ENCODE measurements around the gene CNTNAP2. TPM values are rescaled to one million over a fixed set of nuclear protein-coding genes. Genes with fewer than 3 reads are reported as not detected.

The CNTNAP2 gene
- total and polyA plus RNA-seq, 2 of the 8 experiments (the other 6 are each of a cell fraction or from before 2014, with no cell fraction given), result 27.9 to 71.0 TPM

GRCh38 chr7:146830686-146831085 is 714.1 kb downstream of the CNTNAP2 start:
- peaks cover 0 to 3% (median under 1%) of the 10 kb centered on the region in 4 experiments; a peak in 3 of 7 replicates for H3K4me1 ChIP-seq (replicated peaks in 1 of 4; ENCODE audit: control insufficient read depth in 3 of 4, insufficient read depth in 4 of 4, low read length in 3 of 4)
- no peak overlapping the region for H3K4ac ChIP-seq (replicated peaks; ENCODE audit: insufficient read length, low read depth, low read length)
- H2AFZ ChIP-seq (ENCODE audit: low read length), result no peak overlapping the region
- H3K4me3 ChIP-seq (ENCODE audit: extremely low read depth in 1 of 4, insufficient read depth in 2 of 4, low read depth in 3 of 4, low read length in 4 of 4), result no peak overlapping the region
- FAIRE-seq (no peak), DNase-seq (ENCODE audit: low read depth in 1 of 2, low spot score in 2 of 2) (no peak)
- H4K20me1 ChIP-seq (replicated peaks in 1 of 2; ENCODE audit: control insufficient read depth in 1 of 2, insufficient read depth in 2 of 2, low read length in 2 of 2), result no peaks in the 10 kb centered on the region
- H3K18ac ChIP-seq (ENCODE audit: extremely low read depth, low read length), result no peak overlapping the region
- WGBS, 2 experiments (ENCODE audit: extremely low coverage in 1 of 2, insufficient coverage in 1 of 2, insufficient read length in 1 of 2, insufficient replicate concordance in 2 of 2, low coverage in 1 of 2, low lambda C conversion rate in 2 of 2, missing lambda C conversion rate in 1 of 2), result 94% methylated on average over 3 of the region's 3 CpGs; no CpG with 5 or more reads in 1 of the 2 experiments
- H4K5ac ChIP-seq (ENCODE audit: insufficient read length, low read depth, low read length), result no peak overlapping the region
- no peaks in the 10 kb centered on the region for H3K79me1 ChIP-seq (ENCODE audit: low read depth, low read length)
- H4K91ac ChIP-seq (replicated peaks; ENCODE audit: insufficient read length, low read length), result no peak overlapping the region
- H3K79me2 ChIP-seq (ENCODE audit: control insufficient read depth in 1 of 2, insufficient read depth in 2 of 2, low read length in 2 of 2), result no peaks in the 10 kb centered on the region
- no peak overlapping the region for H3K56ac ChIP-seq (replicated peaks; ENCODE audit: insufficient read length, low read depth, low read length)
- H3K27ac ChIP-seq (ENCODE audit: low read depth, low read length), result no peak overlapping the region
- H2BK120ac ChIP-seq (replicated peaks; ENCODE audit: low read depth, low read length), result no peak overlapping the region
- ChIA-PET CTCF (ENCODE audit: partially characterized antibody) (interaction anchor here (0.6 kb wide), 1 partner anchor 137 kb away, joined by 5 read pairs; no protein-coding TSS in a partner anchor), POLR2A (ENCODE audit: partially characterized antibody) (no interaction called here)
- no peak overlapping the region for H2BK20ac ChIP-seq (ENCODE audit: low read length)
- H3K9ac ChIP-seq (replicated peaks in 1 of 4; ENCODE audit: extremely low read depth in 1 of 4, low read depth in 3 of 4, low read length in 3 of 4), result no peak overlapping the region
- H4K8ac ChIP-seq (ENCODE audit: extremely low read depth, insufficient read depth, low read length), result no peak overlapping the region
- no peak overlapping the region for H2BK12ac ChIP-seq (ENCODE audit: low read depth, low read length)
- no peaks in the 10 kb centered on the region for H3K27me3 ChIP-seq (replicated peaks in 1 of 4; ENCODE audit: control insufficient read depth in 3 of 4, extremely low read depth in 1 of 4, insufficient read depth in 3 of 4, low read length in 3 of 4)
- H3K36me3 ChIP-seq (ENCODE audit: control insufficient read depth in 2 of 4, insufficient read depth in 4 of 4, low read length in 3 of 4), result no peaks in the 10 kb centered on the region
- H3K23ac ChIP-seq (ENCODE audit: insufficient read length), result no peak overlapping the region
- H3K4me2 ChIP-seq (ENCODE audit: insufficient read depth in 1 of 2, low read depth in 2 of 2, low read length in 2 of 2), result no peak overlapping the region
- H3K23me2 ChIP-seq (ENCODE audit: low read depth, low read length), result no peaks in the 10 kb centered on the region
- H2AK5ac ChIP-seq (ENCODE audit: low read depth, low read length), result no peak overlapping the region
- H3K14ac ChIP-seq (ENCODE audit: insufficient read length), result no peak overlapping the region
- no peak overlapping the region for H2BK5ac ChIP-seq (ENCODE audit: low read depth, low read length)
- no peak overlapping the region for H2BK15ac ChIP-seq (ENCODE audit: low read length)
- no peaks in the 10 kb centered on the region for H3K9me3 ChIP-seq (ENCODE audit: insufficient read depth in 2 of 2, low read depth in 1 of 2, low read length in 1 of 2)
- TF ChIP-seq KDM4A (IDR thresholded peaks at IDR 0.05; ENCODE audit: low read depth, low read length, severe bottlenecking), result no peak
- no peak for TF ChIP-seq CBX5 (IDR thresholded peaks at IDR 0.05; ENCODE audit: low read depth, low read length)
- no peak for TF ChIP-seq ZNF274 (IDR thresholded peaks at IDR 0.05; ENCODE audit: borderline replicate concordance, extremely low read depth, low read length)
- TF ChIP-seq RAD21 (IDR thresholded peaks at IDR 0.05 in 1 of 2, conservative IDR thresholded peaks at IDR 0.05 in 1 of 2; ENCODE audit: low read depth in 2 of 2, low read length in 2 of 2), result no peak
- TF ChIP-seq NRF1 (IDR thresholded peaks at IDR 0.05; ENCODE audit: low read depth, low read length), result no peak
- TF ChIP-seq PHF8 (conservative IDR thresholded peaks at IDR 0.05; ENCODE audit: low read depth, low read length), result no peak
- no peak for TF ChIP-seq TEAD4 (IDR thresholded peaks at IDR 0.05; ENCODE audit: low read depth, low read length)
- no peak for TF ChIP-seq CHD1 (IDR thresholded peaks at IDR 0.05; ENCODE audit: low read depth, low read length)
- no peak for TF ChIP-seq BRCA1 (IDR thresholded peaks at IDR 0.05; ENCODE audit: low read depth, low read length)
- TF ChIP-seq YY1 (IDR thresholded peaks at IDR 0.05; ENCODE audit: low read depth, low read length), result no peak
- TF ChIP-seq TCF12 (IDR thresholded peaks at IDR 0.05; ENCODE audit: low read depth, low read length), result no peak
- TF ChIP-seq SRF (IDR thresholded peaks at IDR 0.05; ENCODE audit: low read depth, low read length), result no peak
- no peak for TF ChIP-seq CEBPB (IDR thresholded peaks at IDR 0.05; ENCODE audit: low read depth, low read length)
- TF ChIP-seq EGR1 (IDR thresholded peaks at IDR 0.05; ENCODE audit: borderline replicate concordance, low read depth, low read length), result no peak
- TF ChIP-seq SIRT6 (IDR thresholded peaks at IDR 0.05; ENCODE audit: low read length), result no peak
